PC-9 (cell line): Measurements from ENCODE around the gene ZNF865. TPM values are rescaled to one million over a fixed set of nuclear protein-coding genes. Genes with fewer than 3 reads are reported as not detected.

Source experiments
- BruUV-seq: library from RNA; stranded (reverse); fragments of 400-500 nt; replicated peaks from 2 replicates; lab custom pipeline; 2021; lab: Mats Ljungman, UMichigan
- CTCF ChIA-PET: fragments of 300-600 bp; sonication (Branson Sonifier 250); formaldehyde crosslinking; loops from one replicate; lab custom pipeline; 2022; ENCODE audit warnings: antibody characterized with exemption; lab: Charles Lee
- POLR2A ChIA-PET: fragments of 300-600 bp; sonication (Branson Sonifier 250); formaldehyde crosslinking; loops from one replicate; lab custom pipeline; 2022; ENCODE audit warnings: antibody characterized with exemption; ENCODE audit not compliant: unreplicated experiment; lab: Charles Lee
- DNase-seq, 2 experiments: peaks; one replicate each; pipeline versions ENCODE4 v3.0.0 to v3.0.0-alpha.2; 2015 to 2022; ENCODE audit warnings: mixed read lengths in 1 of 2
- H2AFZ ChIP-seq: fragments of 200-600 bp; sonication (generic); 2 replicates; pipeline ENCODE4 v1.8.1; 2017; ENCODE audit warnings: antibody characterized with exemption
- H3F3A ChIP-seq: fragments of 200-600 bp; sonication (generic); 2 replicates; pipeline ENCODE4 v1.8.1; 2017; ENCODE audit warnings: antibody characterized with exemption, mild to moderate bottlenecking, low read depth; ENCODE audit not compliant: insufficient read depth
- H3K27ac ChIP-seq: fragments of 200-600 bp; sonication (generic); 2 replicates; pipeline ENCODE4 v1.6.1; 2016; ENCODE audit warnings: mixed run types
- H3K27me3 ChIP-seq: fragments of 200-600 bp; sonication (generic); 2 replicates; pipeline ENCODE4 v1.6.1; 2016; ENCODE audit warnings: low read depth, mixed run types; ENCODE audit not compliant: insufficient read depth
- H3K36me3 ChIP-seq: fragments of 200-600 bp; sonication (generic); 2 replicates; pipeline ENCODE4 v1.6.1; 2016; ENCODE audit warnings: low read depth, mixed run types
- H3K4me1 ChIP-seq: fragments of 200-600 bp; sonication (generic); replicated peaks from 2 replicates; pipeline ENCODE4 v1.6.1; 2016; ENCODE audit warnings: mixed run types; ENCODE audit not compliant: insufficient read depth
- H3K4me2 ChIP-seq: fragments of 200-600 bp; sonication (generic); 2 replicates; pipeline ENCODE4 v1.6.1; 2017; ENCODE audit warnings: mixed run types
- H3K4me3 ChIP-seq: fragments of 200-600 bp; sonication (generic); 2 replicates; pipeline ENCODE4 v1.6.1; 2016; ENCODE audit warnings: mixed run types
- H3K79me2 ChIP-seq: fragments of 200-600 bp; sonication (generic); 2 replicates; pipeline ENCODE4 v1.6.1; 2017; ENCODE audit warnings: low read depth, mixed run types
- H3K9me2 ChIP-seq: fragments of 200-600 bp; sonication (generic); 2 replicates; pipeline ENCODE4 v1.8.1; 2017; ENCODE audit warnings: mild to moderate bottlenecking; ENCODE audit not compliant: insufficient read depth
- H3K9me3 ChIP-seq: fragments of 200-600 bp; sonication (generic); 2 replicates; pipeline ENCODE4 v1.8.1; 2016; ENCODE audit warnings: low read depth; ENCODE audit not compliant: insufficient read depth
- H4K20me1 ChIP-seq: fragments of 200-600 bp; sonication (generic); 2 replicates; pipeline ENCODE4 v1.8.1; 2017; ENCODE audit not compliant: insufficient read depth
- CTCF ChIP-seq: fragments of 200-600 bp; sonication (generic); conservative IDR thresholded peaks from 2 replicates; pipeline ENCODE4 v1.6.1; 2017; ENCODE audit warnings: mixed run types, antibody characterized with exemption, mild to moderate bottlenecking, moderate library complexity
- EZH2 ChIP-seq: fragments of 200-600 bp; sonication (generic); IDR thresholded peaks from 2 replicates; pipeline ENCODE4 v1.8.0; 2017; ENCODE audit warnings: antibody characterized with exemption, low read depth
- intact Hi-C: fragments of 100-400 bp; cut with micrococcal nuclease; formaldehyde crosslinking; loops from one replicate; pipeline ENCODE4 v1.10.0; 2022; ENCODE audit not compliant: unreplicated experiment
- total RNA-seq: library from RNA; stranded (reverse); gene quantifications from 2 replicates; pipeline ENCODE4 v1.2.3, GENCODE V29; 2021

ZNF865 gene
- total RNA-seq, 1 experiment from 2014 or later, result 26.8 TPM

GRCh38 chr19:55599842-55600661, 5.4 kb upstream of the ZNF865 start, which contains the start of gene ZNF524:
ZNF524 (plus strand) TSS chr19:55600288; CDS start chr19:55602113, 1,825 bp downstream.
- no peaks in the 10 kb centered on the region for H3K27me3 ChIP-seq
- H3K9me2 ChIP-seq, result no peaks in the 10 kb centered on the region
- intact Hi-C loops, result loop anchor here (1.0 to 5.0 kb wide), 4 partner anchors 13 to 433 kb away; partner anchors contain the start of gene DNAAF3
- H3K4me3 ChIP-seq, result peak within 1 kb of the TSS; percentile 91
- H3K4me1 ChIP-seq, result peaks cover 22% of the 10 kb centered on the region
- peak within 1 kb of the TSS; percentile 97 for H3K4me2 ChIP-seq
- peaks cover 44% of the 10 kb centered on the region for H3F3A ChIP-seq
- no peaks in the 10 kb centered on the region for H3K9me3 ChIP-seq
- H3K27ac ChIP-seq, result peak within 1 kb of the TSS; percentile 94
- peaks cover 18% of the 10 kb centered on the region for H3K79me2 ChIP-seq
- BruUV-seq, result TSS peak; percentile 37
- ChIA-PET CTCF (interaction anchor here (0.6 to 1.2 kb wide), 2 partner anchors 96 to 113 kb away, joined by 3 to 5 read pairs; no protein-coding TSS in a partner anchor), POLR2A (interaction anchor here (0.6 to 1.6 kb wide), 8 partner anchors 14 to 521 kb away, joined by 3 to 44 read pairs (median 6); partner anchors contain the start of genes PPP1R12C, U2AF2 and ZNF579)
- H2AFZ ChIP-seq, result peak within 1 kb of the TSS; percentile 83
- DNase-seq, result peak; percentile 71 to 93
- no peaks in the 10 kb centered on the region for H4K20me1 ChIP-seq
- peaks cover 4% of the 10 kb centered on the region; the same call in 1 of the 2 replicates for H3K36me3 ChIP-seq
- no peak for TF ChIP-seq CTCF

GRCh38 chr19:55600662-55601028, 4.8 kb upstream of the ZNF865 start:
- H3K4me3 ChIP-seq, result peak overlapping the region; percentile 91
- H3K9me2 ChIP-seq, result no peaks in the 10 kb centered on the region
- TF ChIP-seq CTCF (no peak), EZH2 (no peak)
- peaks cover 40% of the 10 kb centered on the region for H3F3A ChIP-seq
- no peak overlapping the region for H3K27ac ChIP-seq
- H3K79me2 ChIP-seq, result peaks cover 19% of the 10 kb centered on the region
- H3K27me3 ChIP-seq, result no peaks in the 10 kb centered on the region
- intact Hi-C loops, result no loop called here
- CTCF ChIA-PET, result no interaction called here
- no peaks in the 10 kb centered on the region for H4K20me1 ChIP-seq
- H3K4me2 ChIP-seq, result peak overlapping the region; percentile 97
- DNase-seq, result no peak
- H2AFZ ChIP-seq, result peak overlapping the region; percentile 70; the same call in 1 of the 2 replicates
- H3K4me1 ChIP-seq, result peaks cover 22% of the 10 kb centered on the region
- no TSS peak for BruUV-seq
- POLR2A ChIA-PET, result no interaction called here
- peaks cover 4% of the 10 kb centered on the region; the same call in 1 of the 2 replicates for H3K36me3 ChIP-seq
- no peaks in the 10 kb centered on the region for H3K9me3 ChIP-seq

- 0 out of 2 replicates have a peak, but pooled peaks cover 4% of the 10 kb centered on the region for H3K36me3 ChIP-seq
- no peaks in the 10 kb centered on the region for H3K27me3 ChIP-seq
- H3K4me2 ChIP-seq, result peak overlapping the region; percentile 97
- POLR2A ChIA-PET, result interaction anchor here (0.5 kb wide), 1 partner anchor 20 kb away, joined by 5 read pairs; the partner anchor contains the start of gene ZNF579
- no peaks in the 10 kb centered on the region for H4K20me1 ChIP-seq
- H3K9me2 ChIP-seq, result no peaks in the 10 kb centered on the region
- peaks cover 23% of the 10 kb centered on the region for H3K79me2 ChIP-seq
- TF ChIP-seq EZH2, result no peak
- no peak for TF ChIP-seq CTCF
- CTCF ChIA-PET, result no interaction called here
- DNase-seq, result peak in 1 of 2 experiments; percentile 34
- intact Hi-C loops, result no loop called here
- H3K4me3 ChIP-seq, result peak overlapping the region; percentile 91; the same call in 1 of the 2 replicates
- H2AFZ ChIP-seq, result no peak overlapping the region
- H3K9me3 ChIP-seq, result no peaks in the 10 kb centered on the region
- H3F3A ChIP-seq, result peaks cover 40% of the 10 kb centered on the region
- BruUV-seq, result TSS peak; percentile 27
- H3K27ac ChIP-seq, result no peak overlapping the region
- H3K4me1 ChIP-seq, result peaks cover 22% of the 10 kb centered on the region
Measured at GRCh38 chr19:55601084-55601483, 4.4 kb upstream of the ZNF865 start.
